K562 (cell line): ENCODE data around the gene RBFOX2. TPM values are rescaled to one million over a fixed set of nuclear protein-coding genes. Genes with fewer than 3 reads are reported as not detected.

Experiments
- ATF7 ChIP-seq: fragments of 450-650 bp; IDR thresholded peaks from 2 replicates; pipeline ENCODE4 v1.7.1; 2014; ENCODE audit warnings: mild to moderate bottlenecking, moderate library complexity
- BRD4 ChIP-seq: fragments of 200-600 bp; sonication (generic); IDR thresholded peaks from 2 replicates; pipeline ENCODE4 v1.6.1; 2017; ENCODE audit warnings: inconsistent platforms
- C11orf30 ChIP-seq: fragments of 450-650 bp; IDR thresholded peaks from 2 replicates; pipeline ENCODE4 v1.6.1; 2016; ENCODE audit warnings: low read depth, mild to moderate bottlenecking
- CREB3L1 ChIP-seq: fragments of 450-650 bp; IDR thresholded peaks from 2 replicates; pipeline ENCODE4 v1.6.1; 2014; ENCODE audit warnings: low read depth, mild to moderate bottlenecking, moderate library complexity, borderline replicate concordance
- CTBP1 ChIP-seq: fragments of 450-650 bp; IDR thresholded peaks from 2 replicates; pipeline ENCODE4 v1.6.1; 2016; ENCODE audit warnings: borderline replicate concordance
- E2F4 ChIP-seq: sonication (generic); formaldehyde crosslinking; IDR thresholded peaks from 2 replicates; pipeline ENCODE4 v1.8.0; 2022; ENCODE audit warnings: mild to moderate bottlenecking, low read depth, missing genetic modification reagents
- ESRRA ChIP-seq: fragments of 450-650 bp; IDR thresholded peaks from 2 replicates; pipeline ENCODE4 v1.6.1; 2014; ENCODE audit warnings: low read depth, mild to moderate bottlenecking, moderate library complexity, borderline replicate concordance
- FOXK2 ChIP-seq, 2 experiments: fragments of 450-650 bp; IDR thresholded peaks in 1 of 2; conservative IDR thresholded peaks in 1 of 2; 2 replicates each; pipeline ENCODE4 v1.6.1; 2016; ENCODE audit warnings: low read depth in 2 of 2, mild to moderate bottlenecking in 1 of 2
- HDAC2 ChIP-seq: fragments of 450-650 bp; IDR thresholded peaks from 2 replicates; pipeline ENCODE4 v1.6.1; 2016; ENCODE audit warnings: mild to moderate bottlenecking
- HMBOX1 ChIP-seq: sonication (generic); IDR thresholded peaks from 2 replicates; pipeline ENCODE4 v1.6.1; 2016
- MBD1 ChIP-seq: fragments of 250-450 bp; sonication (Bioruptor Pico); IDR thresholded peaks from 2 replicates; pipeline ENCODE4 v1.8.0; 2022; ENCODE audit warnings: inconsistent platforms
- MEIS2 ChIP-seq: fragments of 450-650 bp; IDR thresholded peaks from 2 replicates; pipeline ENCODE4 v1.6.1; 2014; ENCODE audit warnings: mild to moderate bottlenecking; ENCODE audit not compliant: partially characterized antibody
- MTA3 ChIP-seq: fragments of 450-650 bp; formaldehyde crosslinking; IDR thresholded peaks from 2 replicates; pipeline ENCODE4 v1.6.1; 2017; ENCODE audit warnings: mild to moderate bottlenecking, borderline replicate concordance
- PML ChIP-seq: IDR thresholded peaks from 2 replicates; pipeline ENCODE4 v1.6.1; 2012; ENCODE audit warnings: low read length, inconsistent platforms
- SMARCC2 ChIP-seq: fragments of 450-650 bp; IDR thresholded peaks from 2 replicates; pipeline ENCODE4 v1.6.1; 2017; ENCODE audit warnings: antibody characterized with exemption, moderate library complexity, mild to moderate bottlenecking, low read depth
- SRSF9 ChIP-seq: fragments of 200-400 bp; formaldehyde crosslinking; IDR thresholded peaks from 2 replicates; pipeline ENCODE4 v1.6.1; 2017; ENCODE audit warnings: low read depth, low read length, borderline replicate concordance
- TEAD4 ChIP-seq, 2 experiments: sonication (generic) in 1 of 2; formaldehyde crosslinking in 1 of 2; IDR thresholded peaks; 2 replicates each; pipeline versions ENCODE4 v1.6.1 to v1.8.0; 2012 to 2022; ENCODE audit warnings: borderline replicate concordance in 1 of 2, inconsistent platforms in 1 of 2, low read length in 1 of 2, mild to moderate bottlenecking in 1 of 2, missing genetic modification reagents in 1 of 2
- U2AF2 ChIP-seq: fragments of 200-400 bp; formaldehyde crosslinking; optimal IDR thresholded peaks from 2 replicates; pipeline ENCODE3; 2017; ENCODE audit warnings: low read depth, mild to moderate bottlenecking, low read length
- ZEB2 ChIP-seq: fragments of 450-650 bp; IDR thresholded peaks from 2 replicates; pipeline ENCODE4 v1.6.1; 2016
- ZNF124 ChIP-seq: sonication (generic); formaldehyde crosslinking; IDR thresholded peaks from 2 replicates; pipeline ENCODE4 v1.8.1; 2022; ENCODE audit warnings: missing genetic modification reagents
- ZNF217 ChIP-seq: sonication (generic); formaldehyde crosslinking; IDR thresholded peaks from 2 replicates; pipeline ENCODE4 v1.8.0; 2022; ENCODE audit warnings: mild to moderate bottlenecking, missing genetic modification reagents
- ZNF444 ChIP-seq: fragments of 250-450 bp; sonication (Bioruptor Pico); IDR thresholded peaks from 2 replicates; pipeline ENCODE4 v1.4.0; 2020; ENCODE audit warnings: mild to moderate bottlenecking, moderate library complexity
- ZNF644 ChIP-seq: fragments of 200-800 bp; sonication (Bioruptor generic); IDR thresholded peaks from 2 replicates; pipeline ENCODE4 v1.6.1; 2016; ENCODE audit warnings: low read depth, missing genetic modification characterization, missing compliant biosample characterization
- polyA plus RNA-seq, 8 experiments: library from polyadenylated mRNA; depleted of rRNA in 4 of 8; stranded (reverse) in 5 of 8; unstranded in 3 of 8; fragments of >200 nt; fragmentation: Nextera tagmentation in 2 of 8; fragmentation: Illumina TruSeq in 1 of 8; extraction: Ambion mirVana in 2 of 8; extraction: Trizol in 1 of 8; gene quantifications; 2 replicates each; pipeline versions ENCODE4 v1.2.1 to v1.2.3, GENCODE V29; 2011 to 2014; ENCODE audit warnings: inconsistent platforms in 1 of 8, missing spikeins in 1 of 8
- total RNA-seq, 7 experiments: library from RNA; depleted of rRNA in 6 of 7; stranded (reverse); fragments of >200 nt in 6 of 7; fragmentation: Illumina TruSeq in 2 of 7; extraction: Trizol in 2 of 7; gene quantifications; 2 replicates each; pipeline versions ENCODE4 v1.2.1 to v1.2.3, GENCODE V29; 2011 to 2021; ENCODE audit warnings: low replicate concordance in 1 of 7

RBFOX2 gene
- total and polyA plus RNA-seq, 9 of the 15 experiments (the other 6 are each of a cell fraction or from before 2014, with no cell fraction given), result 5.8 to 24.8 (median 14.2) TPM

GRCh38 chr22:35742342-35743100, 286.1 kb downstream of the RBFOX2 start (continued):
- TF ChIP-seq ESRRA, result peak; percentile 39; the same call in 1 of the 2 replicates
- no peak for TF ChIP-seq ZNF217 (CRISPR knock-in tag)
- TF ChIP-seq ZEB2, result peak; percentile 28; the same call in 1 of the 2 replicates
- peak; percentile 59; the same call in 1 of the 2 replicates for TF ChIP-seq PML
- peak; percentile 85 for TF ChIP-seq SMARCC2
- no peak for TF ChIP-seq ZNF444 (CRISPR knock-in tag)
- peak; percentile 40; the same call in 1 of the 2 replicates for TF ChIP-seq CTBP1
- TF ChIP-seq SRSF9, result no peak
- no peak for TF ChIP-seq ZNF124 (CRISPR knock-in tag)
- TF ChIP-seq MTA3, result peak; percentile 50; the same call in 1 of the 2 replicates
- TF ChIP-seq HDAC2, result peak; percentile 71
- peak; percentile 89 for TF ChIP-seq ATF7
- peak; percentile 66 to 75; a peak in 3 of 4 replicates for TF ChIP-seq FOXK2 (conservative IDR thresholded peaks at IDR 0.05 in 1 of 2, IDR thresholded peaks at IDR 0.05 in 1 of 2; ENCODE audit: low read depth in 2 of 2)
- TF ChIP-seq HMBOX1, result peak; percentile 92
- no peak for TF ChIP-seq MBD1 (CRISPR knock-in tag)
- peak; percentile 59; the same call in 1 of the 2 replicates for TF ChIP-seq ZNF644
- TF ChIP-seq C11orf30, result no peak
- peak; percentile 95 for TF ChIP-seq MEIS2
- TF ChIP-seq BRD4, result no peak
- no peak for TF ChIP-seq U2AF2
- TF ChIP-seq CREB3L1, result 0 out of 2 replicates have a peak, but pooled peaks have one; percentile 32
- peak; percentile 92 for TF ChIP-seq TEAD4 (IDR thresholded peaks at IDR 0.05; ENCODE audit: low read length)
- TF ChIP-seq TEAD4 (CRISPR knock-in tag; IDR thresholded peaks at IDR 0.05; ENCODE audit: borderline replicate concordance), result no peak
- no peak for TF ChIP-seq E2F4
